CD4-positive, alpha-beta memory T cell (primary cell): ENCODE data around the gene HSP90AA1. TPM values are rescaled to one million over a fixed set of nuclear protein-coding genes. Genes with fewer than 3 reads are reported as not detected.
"Not testable (repeated sequence)": the region's sequence is repeated elsewhere in the genome, so short reads cannot be mapped to it uniquely, and the experiment has no call there.

Experiments used
- CTCF ChIA-PET: fragments of 350-600 bp; sonication (Branson Sonifier 250); formaldehyde crosslinking; loops from one replicate; lab custom pipeline; 2021; ENCODE audit warnings: inconsistent platforms; ENCODE audit not compliant: partially characterized antibody; lab: Charles Lee
- POLR2A ChIA-PET: fragments of 350-600 bp; sonication (Branson Sonifier 250); formaldehyde crosslinking; loops from one replicate; lab custom pipeline; 2021; ENCODE audit not compliant: partially characterized antibody; lab: Charles Lee
- DNase-seq, 5 donors: peaks; one replicate each; pipeline versions ENCODE4 v3.0.0 to v3.0.0-alpha.2; 2020 to 2022; ENCODE audit warnings: mixed read lengths in 1 of 5
- H3K27ac ChIP-seq: one replicate; pipeline ENCODE4 v1.7.0; 2013; ENCODE audit warnings: low read depth, low read length
- H3K27me3 ChIP-seq: 2 replicates; pipeline ENCODE4 v1.7.0; 2013; ENCODE audit warnings: mild to moderate bottlenecking, low read length, moderate library complexity; ENCODE audit not compliant: insufficient read depth
- H3K36me3 ChIP-seq: 2 replicates; pipeline ENCODE4 v1.7.0; 2013; ENCODE audit warnings: mild to moderate bottlenecking, low read length, moderate library complexity; ENCODE audit not compliant: insufficient read depth
- H3K4me1 ChIP-seq: 2 replicates; pipeline ENCODE4 v1.7.0; 2013; ENCODE audit warnings: mild to moderate bottlenecking, low read length, moderate library complexity; ENCODE audit not compliant: insufficient read depth
- H3K4me3 ChIP-seq, 2 donors: one replicate each; pipeline ENCODE4 v1.7.0; 2013; ENCODE audit warnings: low read length in 2 of 2, mild to moderate bottlenecking in 1 of 2
- H3K9me3 ChIP-seq, 2 donors: one replicate each; pipeline ENCODE4 v1.7.0; 2013; ENCODE audit warnings: low read length in 2 of 2, control low read depth in 1 of 2; ENCODE audit not compliant: control insufficient read depth in 1 of 2
- H3K27ac Mint-ChIP-seq, 7 donors: one replicate each; pipeline ENCODE4 v1.8.0; 2020 to 2021; ENCODE audit warnings: mixed read lengths in 7 of 7, mild to moderate bottlenecking in 6 of 7, inconsistent platforms in 3 of 7, moderate library complexity in 3 of 7
- H3K27me3 Mint-ChIP-seq, 2 donors: one replicate each; pipeline ENCODE4 v1.8.0; 2020 to 2021; ENCODE audit warnings: mixed read lengths in 2 of 2
- H3K36me3 Mint-ChIP-seq, 2 donors: one replicate each; pipeline ENCODE4 v1.8.0; 2020 to 2021; ENCODE audit warnings: mixed read lengths in 2 of 2, inconsistent platforms in 1 of 2, mild to moderate bottlenecking in 1 of 2
- H3K4me1 Mint-ChIP-seq, 4 donors: one replicate each; pipeline ENCODE4 v1.8.0; 2020 to 2021; ENCODE audit warnings: mixed read lengths in 4 of 4, mild to moderate bottlenecking in 1 of 4
- H3K4me3 Mint-ChIP-seq, 8 donors: one replicate each; pipeline ENCODE4 v1.8.0; 2020 to 2021; ENCODE audit warnings: mixed read lengths in 8 of 8, mild to moderate bottlenecking in 7 of 8, moderate library complexity in 6 of 8, inconsistent platforms in 3 of 8
- H3K9me3 Mint-ChIP-seq, 8 donors: one replicate each; pipeline ENCODE4 v1.8.0; 2020 to 2021; ENCODE audit warnings: mixed read lengths in 8 of 8, mild to moderate bottlenecking in 5 of 8, inconsistent platforms in 3 of 8, moderate library complexity in 1 of 8
- intact Hi-C: fragments of 100-400 bp; cut with micrococcal nuclease; formaldehyde crosslinking; loops from one replicate; pipeline ENCODE4 v1.15.1; 2023
- polyA plus RNA-seq, 2 donors: library from polyadenylated mRNA; unstranded; fragments of 300-500 nt; fragmentation: Illumina TruSeq; gene quantifications; one replicate each; pipeline ENCODE4 v1.2.3, GENCODE V29; 2021
- total RNA-seq, 2 experiments: library from RNA; stranded (reverse); gene quantifications; one replicate each; pipeline ENCODE4 v1.2.3, GENCODE V29; 2021

Gene HSP90AA1
- total and polyA plus RNA-seq, 4 experiments from 2014 or later = 191 to 515 (median 286) TPM

DNA sequence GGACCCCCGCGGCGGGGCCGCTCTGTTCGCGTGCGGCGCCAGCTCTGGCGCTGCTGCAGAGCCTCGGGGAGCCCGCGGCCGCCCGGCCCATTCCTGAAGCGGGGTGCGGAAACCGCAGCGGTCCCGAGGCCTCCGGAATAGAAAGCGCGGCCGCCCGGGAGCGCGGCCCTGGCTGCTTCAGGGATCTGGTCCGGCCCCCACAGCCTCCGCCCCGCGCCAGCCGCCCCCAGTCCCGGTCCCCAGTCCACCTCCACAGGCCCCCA lies 204 bp downstream of the HSP90AA1 start:
- intact Hi-C loops = loop anchor here (2.0 to 5.0 kb wide), 5 partner anchors 34 to 690 kb away; partner anchors contain the start of gene TRAF3
- peaks cover 42% of the 10 kb centered on the region for H3K36me3 ChIP-seq
- peaks cover 56% of the 10 kb centered on the region for H3K4me1 ChIP-seq
- H3K4me1 Mint-ChIP-seq = peaks cover 50 to 73% (median 61%) of the 10 kb centered on the region in 4 donors
- no peaks in the 10 kb centered on the region for H3K9me3 ChIP-seq
- peaks cover 0 to 4% (median 0%) of the 10 kb centered on the region in 8 donors for H3K9me3 Mint-ChIP-seq
- no peaks in the 10 kb centered on the region for H3K27me3 Mint-ChIP-seq
- DNase-seq = no peak
- ChIA-PET CTCF (interaction anchor here (4.0 kb wide), 1 partner anchor 10 kb away, joined by 19 read pairs; no protein-coding TSS in a partner anchor), POLR2A (interaction anchor here (0.6 to 1.2 kb wide), 3 partner anchors 10 to 232 kb away, joined by 3 read pairs; partner anchors contain the start of gene DYNC1H1)
- H3K27ac Mint-ChIP-seq = peak overlapping the region; percentile 93 to 97 (median 94)
- H3K4me3 ChIP-seq = peak overlapping the region in 1 of 2 donors; percentile 66
- peak overlapping the region; percentile 94 for H3K27ac ChIP-seq
- H3K36me3 Mint-ChIP-seq = peaks cover 42 to 51% of the 10 kb centered on the region in 2 donors
- H3K27me3 ChIP-seq = no peaks in the 10 kb centered on the region
- peak overlapping the region; percentile 87 to 93 (median 90) for H3K4me3 Mint-ChIP-seq

DNA sequence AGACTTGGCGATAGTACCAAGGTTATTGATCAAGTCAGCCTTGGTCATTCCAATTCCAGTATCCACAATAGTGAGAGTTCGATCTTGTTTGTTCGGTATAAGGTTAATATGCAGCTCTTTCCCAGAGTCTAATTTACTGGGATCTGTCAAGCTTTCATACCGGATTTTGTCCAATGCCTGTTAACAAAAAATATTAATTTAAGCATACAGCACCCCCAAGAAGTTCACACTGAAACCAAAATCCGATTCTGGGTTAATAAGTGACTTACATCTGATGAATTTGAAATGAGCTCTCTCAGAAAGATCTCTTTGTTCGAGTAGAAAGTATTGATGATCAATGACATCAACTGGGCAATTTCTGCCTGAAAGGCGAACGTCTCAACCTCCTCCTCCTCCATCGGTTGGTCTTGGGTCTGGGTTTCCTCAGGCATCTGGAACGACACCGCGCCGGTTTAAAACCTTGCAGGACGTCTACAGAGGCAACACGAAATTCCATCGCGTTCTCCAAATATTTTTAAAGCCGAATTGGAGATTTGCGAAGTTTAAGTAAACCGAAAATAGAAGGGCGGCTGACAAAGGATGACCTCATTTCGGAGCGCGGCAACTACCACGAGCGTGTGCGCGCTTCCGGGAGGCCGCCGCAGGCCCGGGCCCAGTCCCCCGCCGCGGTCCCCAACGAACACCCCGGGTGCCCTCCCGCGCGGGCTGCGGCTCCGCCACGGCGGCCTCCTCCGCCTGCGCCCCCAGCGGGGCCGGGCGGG lies 716 bp downstream of the HSP90AA1 start:
- Mint-ChIP-seq H3K27ac (peak overlapping the region; percentile 89 to 99 (median 97)), H3K36me3 (peaks cover 47 to 56% of the 10 kb centered on the region in 2 donors), H3K4me1 (peaks cover 50 to 75% (median 64%) of the 10 kb centered on the region in 4 donors), H3K27me3 (no peaks in the 10 kb centered on the region), H3K4me3 (peak overlapping the region; percentile 91 to 99 (median 96)), H3K9me3 (peaks cover 0 to 4% (median 0%) of the 10 kb centered on the region in 8 donors)
- peaks cover 47% of the 10 kb centered on the region for H3K36me3 ChIP-seq
- POLR2A ChIA-PET = interaction anchor here (0.6 to 1.2 kb wide), 4 partner anchors 10 to 328 kb away, joined by 3 read pairs; partner anchors contain the start of gene DYNC1H1
- intact Hi-C loops = loop anchor here (2.0 to 5.0 kb wide), 5 partner anchors 34 to 691 kb away; partner anchors contain the start of gene TRAF3
- peak; percentile 78 to 85 (median 83) for DNase-seq
- peak overlapping the region; percentile 94 for H3K27ac ChIP-seq
- H3K9me3 ChIP-seq = no peaks in the 10 kb centered on the region
- CTCF ChIA-PET = interaction anchor here (1.6 to 4.0 kb wide), 2 partner anchors 10 to 228 kb away, joined by 7 to 19 read pairs; no protein-coding TSS in a partner anchor
- peaks cover 60% of the 10 kb centered on the region for H3K4me1 ChIP-seq
- no peaks in the 10 kb centered on the region for H3K27me3 ChIP-seq
- peak overlapping the region; percentile 66 to 80 for H3K4me3 ChIP-seq

GRCh38 chr14:102085488-102085887 lies 1.4 kb downstream of the HSP90AA1 start:
- Histone ChIP-seq H3K4me3 (peak overlapping the region; percentile 50 to 66), H3K4me1 (peaks cover 60% of the 10 kb centered on the region), H3K27me3 (no peaks in the 10 kb centered on the region), H3K36me3 (peaks cover 54% of the 10 kb centered on the region), H3K9me3 (no peaks in the 10 kb centered on the region), H3K27ac (peak overlapping the region; percentile 94)
- Mint-ChIP-seq H3K9me3 (peaks cover 0 to 4% (median 0%) of the 10 kb centered on the region in 8 donors), H3K27me3 (no peaks in the 10 kb centered on the region), H3K36me3 (peaks cover 54 to 63% of the 10 kb centered on the region in 2 donors), H3K4me3 (peak overlapping the region; percentile 91 to 99 (median 96)), H3K4me1 (peaks cover 50 to 79% (median 65%) of the 10 kb centered on the region in 4 donors), H3K27ac (peak overlapping the region; percentile 89 to 99 (median 97))
- POLR2A ChIA-PET = interaction anchor here (1.0 kb wide), 1 partner anchor 355 kb away, joined by 4 read pairs; no protein-coding TSS in a partner anchor
- intact Hi-C loops = loop anchor here (5.0 kb wide), 3 partner anchors 33 to 363 kb away; no protein-coding TSS in a partner anchor
- peak in 1 of 5 donors; percentile 15 for DNase-seq
- CTCF ChIA-PET = interaction anchor here (0.7 to 4.0 kb wide), 6 partner anchors 8 to 231 kb away, joined by 3 to 19 read pairs (median 6); no protein-coding TSS in a partner anchor

DNA sequence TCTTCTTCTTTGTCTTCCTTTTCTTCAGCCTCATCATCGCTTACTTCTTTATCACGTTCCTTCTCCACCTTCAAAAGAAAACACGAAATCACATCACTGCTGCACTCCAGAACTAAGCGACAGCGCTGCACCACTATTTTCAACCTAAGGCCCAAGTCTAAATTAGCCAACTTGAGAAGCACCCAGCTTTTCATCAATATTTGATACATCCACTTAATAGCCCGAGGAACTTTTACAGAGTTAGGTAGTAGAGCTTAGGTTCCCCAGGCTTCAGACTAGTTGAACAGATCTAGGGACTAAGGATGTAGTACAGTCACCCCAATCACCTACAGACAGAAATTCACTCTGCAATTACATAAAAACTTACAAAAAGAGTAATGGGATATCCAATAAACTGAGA lies 1.9 kb downstream of the HSP90AA1 start:
- no peaks in the 10 kb centered on the region for H3K27me3 ChIP-seq
- peak overlapping the region; percentile 50 to 66 for H3K4me3 ChIP-seq
- Mint-ChIP-seq H3K27me3 (no peaks in the 10 kb centered on the region), H3K36me3 (peaks cover 59 to 68% of the 10 kb centered on the region in 2 donors), H3K4me1 (peaks cover 46 to 79% (median 65%) of the 10 kb centered on the region in 4 donors), H3K27ac (peak overlapping the region; percentile 76 to 99 (median 93)), H3K4me3 (peak overlapping the region; percentile 91 to 99 (median 96)), H3K9me3 (peaks cover 0 to 4% (median 0%) of the 10 kb centered on the region in 8 donors)
- intact Hi-C loops = loop anchor here (5.0 kb wide), 3 partner anchors 33 to 363 kb away; no protein-coding TSS in a partner anchor
- POLR2A ChIA-PET = interaction anchor here (0.5 to 1.2 kb wide), 6 partner anchors 12 to 354 kb away, joined by 3 to 4 read pairs (median 3); no protein-coding TSS in a partner anchor
- peaks cover 60% of the 10 kb centered on the region for H3K4me1 ChIP-seq
- CTCF ChIA-PET = interaction anchor here (0.7 to 4.0 kb wide), 6 partner anchors 8 to 232 kb away, joined by 3 to 19 read pairs (median 6); no protein-coding TSS in a partner anchor
- H3K27ac ChIP-seq = peak overlapping the region; percentile 94
- H3K9me3 ChIP-seq = no peaks in the 10 kb centered on the region
- no peak for DNase-seq
- H3K36me3 ChIP-seq = peaks cover 59% of the 10 kb centered on the region

DNA sequence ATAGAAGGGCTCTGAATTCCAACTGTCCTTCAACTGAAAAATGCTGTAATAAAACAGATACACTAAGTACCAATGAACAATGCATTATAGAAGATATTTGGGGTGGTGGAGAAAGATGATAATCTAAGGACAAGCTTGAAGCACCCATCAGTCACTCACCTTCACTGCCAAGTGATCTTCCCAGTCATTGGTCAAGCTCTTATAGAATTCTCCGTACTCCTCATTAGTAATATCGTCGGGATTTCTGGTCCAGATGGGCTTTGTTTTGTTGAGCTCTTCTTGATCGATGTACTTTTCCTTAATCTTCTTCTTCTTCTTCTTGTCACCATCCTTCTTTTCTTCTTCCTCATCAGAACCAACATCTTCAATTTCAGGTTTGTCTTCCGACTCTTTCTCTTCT lies 2.3 kb downstream of the HSP90AA1 start:
- Histone ChIP-seq H3K36me3 (peaks cover 63% of the 10 kb centered on the region), H3K27ac (peak overlapping the region; percentile 94), H3K4me1 (peaks cover 60% of the 10 kb centered on the region)
- CTCF ChIA-PET = interaction anchor here (0.6 to 4.0 kb wide), 4 partner anchors 9 to 59 kb away, joined by 3 to 19 read pairs (median 4); no protein-coding TSS in a partner anchor
- Mint-ChIP-seq H3K27ac (peak overlapping the region; percentile 76 to 99 (median 93)), H3K36me3 (peaks cover 63 to 72% of the 10 kb centered on the region in 2 donors), H3K4me3 (peak overlapping the region; percentile 91 to 99 (median 96)), H3K4me1 (peaks cover 43 to 76% (median 61%) of the 10 kb centered on the region in 4 donors)
- DNase-seq, H3K9me3 ChIP-seq, H3K27me3 Mint-ChIP-seq, intact Hi-C loops, H3K27me3 ChIP-seq, H3K9me3 Mint-ChIP-seq, H3K4me3 ChIP-seq: not testable (repeated sequence)
- POLR2A ChIA-PET = interaction anchor here (0.5 to 1.2 kb wide), 7 partner anchors 9 to 354 kb away, joined by 3 to 4 read pairs (median 3); no protein-coding TSS in a partner anchor

DNA sequence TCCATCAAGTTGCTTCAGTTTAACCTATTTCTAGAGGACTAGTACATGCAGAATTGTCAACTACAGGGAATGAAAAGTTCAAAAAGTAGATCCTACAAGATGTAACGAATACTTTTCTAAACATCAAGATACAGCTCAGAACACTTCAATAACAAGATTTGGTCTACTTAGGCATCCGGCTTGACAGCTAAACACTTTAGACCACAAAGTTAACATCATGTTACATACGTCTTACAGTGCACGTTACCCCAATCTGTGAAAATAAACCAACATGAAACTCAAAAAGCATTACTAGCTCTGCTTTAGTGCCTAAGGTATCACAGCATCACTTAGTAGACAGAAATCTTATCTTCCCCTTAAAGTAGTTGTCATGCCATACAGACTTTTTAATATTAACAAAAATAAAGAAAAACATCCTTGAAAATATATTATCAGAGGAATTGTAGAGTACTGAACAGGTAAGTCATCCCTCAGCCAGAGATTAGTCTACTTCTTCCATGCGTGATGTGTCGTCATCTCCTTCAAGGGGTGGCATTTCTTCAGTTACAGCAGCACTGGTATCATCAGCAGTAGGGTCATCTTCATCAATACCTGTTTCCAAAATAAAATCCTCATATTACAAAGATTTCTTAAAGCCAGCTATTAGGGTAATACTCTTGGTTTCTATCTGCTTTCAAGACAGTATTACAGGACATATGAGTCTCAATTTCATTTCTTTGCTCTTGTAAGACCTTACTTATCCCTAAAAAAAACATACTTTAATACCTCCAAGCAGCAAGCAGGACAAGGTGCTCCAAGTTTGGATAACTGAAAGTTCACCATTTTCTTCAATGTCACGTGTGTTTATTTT lies 5.4 kb downstream of the HSP90AA1 start:
- DNase-seq = no peak
- peaks cover 48% of the 10 kb centered on the region for H3K4me1 ChIP-seq
- CTCF ChIA-PET = no interaction called here
- peaks cover 35 to 60% (median 48%) of the 10 kb centered on the region in 4 donors for H3K4me1 Mint-ChIP-seq
- H3K27ac Mint-ChIP-seq = peak overlapping the region; percentile 30 to 99 (median 50)
- H3K4me3 ChIP-seq = no peak overlapping the region
- peaks cover 66% of the 10 kb centered on the region for H3K36me3 ChIP-seq
- H3K9me3 Mint-ChIP-seq = peaks cover 0 to 2% (median 0%) of the 10 kb centered on the region in 8 donors
- H3K36me3 Mint-ChIP-seq = peaks cover 69 to 81% of the 10 kb centered on the region in 2 donors
- H3K27me3 ChIP-seq = no peaks in the 10 kb centered on the region
- intact Hi-C loops = no loop called here
- no peak overlapping the region for H3K27ac ChIP-seq
- POLR2A ChIA-PET = no interaction called here
- H3K27me3 Mint-ChIP-seq = no peaks in the 10 kb centered on the region
- H3K4me3 Mint-ChIP-seq = peak overlapping the region in 1 of 8 donors; percentile 25
- H3K9me3 ChIP-seq = no peaks in the 10 kb centered on the region
